ENCODE measurements around the gene RESF1. TPM values are rescaled to one million over a fixed set of nuclear protein-coding genes. Genes with fewer than 3 reads are reported as not detected.

Gene RESF1
- total and polyA plus RNA-seq, 2 of the 13 experiments (the other 11 are each of a cell fraction or from before 2014, with no cell fraction given): 7.9 to 16.8 TPM

GRCh38 chr12:31950088-31950487 is 9.1 kb upstream of the RESF1 start (continued):
- TF ChIP-seq MAZ (IDR thresholded peaks at IDR 0.05; ENCODE audit: borderline replicate concordance, low read depth, low read length): no peak
- TF ChIP-seq MAZ (CRISPR knock-in tag; IDR thresholded peaks at IDR 0.05; ENCODE audit: low read depth): no peak
- no peak for TF ChIP-seq PTBP1 (IDR thresholded peaks at IDR 0.05; ENCODE audit: low read depth, low read length, poor library complexity, severe bottlenecking)
- TF ChIP-seq ZBTB7B (CRISPR knock-in tag; IDR thresholded peaks at IDR 0.05): no peak
- TF ChIP-seq ZNF546 (CRISPR knock-in tag; conservative IDR thresholded peaks at IDR 0.05): no peak
- TF ChIP-seq RAD21 (CRISPR knock-in tag; IDR thresholded peaks at IDR 0.05): no peak
- TF ChIP-seq ZNF460 (CRISPR knock-in tag; IDR thresholded peaks at IDR 0.05; ENCODE audit: borderline replicate concordance): no peak
- TF ChIP-seq IRF2 (CRISPR knock-in tag; IDR thresholded peaks at IDR 0.05): no peak
- TF ChIP-seq IRF9 (CRISPR knock-in tag; IDR thresholded peaks at IDR 0.05; ENCODE audit: borderline replicate concordance): no peak

GRCh38 chr12:31950492-31950891 is 8.7 kb upstream of the RESF1 start:
- POLR2A ChIA-PET: interaction anchor here (1.0 kb wide), 1 partner anchor 8 kb away, joined by 5 read pairs; the partner anchor contains the start of gene RESF1
- Histone ChIP-seq H3K9me3 (ENCODE audit: low read length) (peaks cover 11% of the 10 kb centered on the region; the same call in 1 of the 2 replicates), H3K4me3 (replicated peaks in 1 of 3; ENCODE audit: insufficient read depth in 1 of 3, low read depth in 2 of 3, low read length in 3 of 3) (no peak overlapping the region), H3K4me1 (ENCODE audit: insufficient read depth, low read length) (peaks cover 28% of the 10 kb centered on the region), H3K9ac (ENCODE audit: insufficient read depth, low read depth, low read length) (no peak overlapping the region), H4K20me1 (ENCODE audit: insufficient read depth, low read length) (no peaks in the 10 kb centered on the region), H3K27ac (ENCODE audit: extremely low read length, insufficient read depth, low read length) (no peak overlapping the region), H3K4me2 (ENCODE audit: low read depth, low read length) (no peak overlapping the region), H3K79me2 (ENCODE audit: insufficient read depth, low read length) (no peaks in the 10 kb centered on the region), H3K27me3 (ENCODE audit: control insufficient read depth in 1 of 2, insufficient read depth in 2 of 2, low read length in 2 of 2) (no peaks in the 10 kb centered on the region), H2AFZ (ENCODE audit: low read length) (no peak overlapping the region), H3K36me3 (replicated peaks in 1 of 2; ENCODE audit: control insufficient read depth in 1 of 2, insufficient read depth in 2 of 2, low read length in 2 of 2) (no peaks in the 10 kb centered on the region)
- no TSS peak for BruUV-seq (replicated peaks)
- DNase-seq (ENCODE audit: low spot score): no peak
- intact Hi-C loops (cut with micrococcal nuclease; ENCODE audit: unreplicated experiment): no loop called here
- in situ Hi-C loops (cut with HindIII; ENCODE audit: extremely low pct_ligation_motif_present, low pct_unique_long_range_greater_than_20kb): no loop called here
- no peak for ATAC-seq
- no peak for FAIRE-seq
- CTCF ChIA-PET (ENCODE audit: low intra/inter-chr PET ratio, low total read pairs): no interaction called here
- TF ChIP-seq CREBL2 (CRISPR knock-in tag; IDR thresholded peaks at IDR 0.05; ENCODE audit: borderline replicate concordance): no peak
- no peak for TF ChIP-seq ZZZ3 (CRISPR knock-in tag; IDR thresholded peaks at IDR 0.05; ENCODE audit: borderline replicate concordance)
- TF ChIP-seq MAFF (IDR thresholded peaks at IDR 0.05; ENCODE audit: low read depth, low read length): no peak
- TF ChIP-seq CENPT (CRISPR knock-in tag; IDR thresholded peaks at IDR 0.05; ENCODE audit: low read depth): no peak
- TF ChIP-seq ZNF136 (CRISPR knock-in tag; IDR thresholded peaks at IDR 0.05; ENCODE audit: low read depth): no peak
- no peak for TF ChIP-seq ZNF776 (CRISPR knock-in tag; IDR thresholded peaks at IDR 0.05)
- no peak for TF ChIP-seq ZNF761 (CRISPR knock-in tag; conservative IDR thresholded peaks at IDR 0.05)
- TF ChIP-seq ARID3A (IDR thresholded peaks at IDR 0.05; ENCODE audit: low read depth, low read length): no peak
- TF ChIP-seq ZFYVE20 (CRISPR knock-in tag; IDR thresholded peaks at IDR 0.05; ENCODE audit: borderline replicate concordance, low read depth): no peak
- no peak for TF ChIP-seq CEBPB (IDR thresholded peaks at IDR 0.05; ENCODE audit: borderline replicate concordance, low read depth, low read length)
- TF ChIP-seq ZNF414 (CRISPR knock-in tag; IDR thresholded peaks at IDR 0.05): no peak
- TF ChIP-seq DBP (CRISPR knock-in tag; IDR thresholded peaks at IDR 0.05; ENCODE audit: not compliant biosample characterization): no peak
